NCI-H510A (cell line): ENCODE results near the gene HUNK.
"Not testable (repeated sequence)": the region's sequence is repeated elsewhere in the genome, so short reads cannot be mapped to it uniquely, and the experiment has no call there.

Source experiments
- DNase-seq: peaks from one replicate; lab custom pipeline; 2025; lab: John Stamatoyannopoulos, UW

Gene HUNK

DNA sequence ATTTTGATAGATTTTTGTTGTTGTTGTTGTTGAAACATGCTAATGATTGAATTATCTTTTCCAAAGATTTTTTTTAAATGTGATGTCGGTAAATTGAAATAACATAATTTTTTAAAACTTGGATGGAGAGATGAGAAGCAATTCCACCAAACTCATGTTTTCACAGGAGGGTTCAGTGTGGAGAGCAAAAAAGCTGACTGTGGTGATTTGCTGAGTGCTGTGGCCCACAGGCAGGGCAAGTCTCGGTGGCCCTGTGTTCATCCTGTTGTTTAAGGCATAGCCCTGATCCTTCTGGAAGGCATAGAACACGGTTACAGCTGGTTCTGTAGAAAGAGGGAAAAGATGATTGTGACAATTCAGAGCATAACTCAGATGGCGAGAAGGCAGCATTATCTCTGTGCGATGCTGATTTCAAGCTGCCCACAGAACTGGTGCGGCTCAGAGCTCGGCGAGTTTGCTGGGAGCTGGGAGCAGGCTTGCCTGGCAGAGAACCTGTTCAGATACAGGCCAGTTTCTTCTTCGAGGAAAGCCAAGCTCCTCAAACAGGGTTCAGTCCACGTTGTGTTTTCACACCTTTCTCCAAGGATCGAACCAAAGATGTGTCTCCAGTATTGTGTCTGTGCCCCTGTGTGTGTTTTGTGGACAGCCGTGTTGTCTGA, 127.1 kb downstream of the HUNK start:
- DNase-seq, result no peak

DNA sequence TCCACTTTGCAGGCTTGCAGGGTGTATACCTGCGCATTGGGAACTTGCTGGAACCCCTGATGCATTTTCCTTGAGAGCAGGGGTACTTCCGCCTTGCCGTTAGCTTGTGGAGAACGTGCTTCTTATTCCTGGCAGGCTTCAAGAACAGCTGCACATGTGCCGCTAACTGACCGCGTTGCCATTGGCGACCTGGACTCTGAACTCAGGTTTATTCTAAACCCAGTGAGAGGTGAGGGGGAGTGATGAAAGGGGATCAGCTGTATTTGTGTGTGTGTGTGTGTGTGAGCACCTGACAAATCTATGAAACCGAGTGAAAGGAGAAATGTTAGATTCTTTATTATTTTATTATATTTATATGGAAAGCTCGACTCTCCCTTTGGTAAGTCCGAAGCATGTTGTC, 128.6 kb downstream of the HUNK start:
- no peak for DNase-seq

DNA sequence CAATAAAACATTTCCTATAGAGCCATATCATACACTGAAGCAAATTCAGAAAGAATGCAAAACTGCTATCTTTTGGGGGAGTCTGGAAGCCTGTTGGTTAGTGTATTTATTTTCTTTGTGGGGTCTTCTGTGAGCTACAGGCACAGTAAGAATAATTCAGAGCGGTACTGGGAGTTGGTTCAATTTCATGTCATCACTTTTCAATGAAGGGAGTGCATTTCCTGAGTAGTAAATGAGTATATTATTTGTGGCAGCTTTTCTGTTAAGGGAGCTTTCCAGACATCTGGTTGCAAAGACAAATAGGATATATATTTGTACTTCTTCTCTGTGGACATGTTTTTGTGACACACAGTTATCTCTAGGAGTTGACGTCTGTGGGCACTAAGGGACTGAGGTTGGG, 130.6 kb downstream of the HUNK start:
- no peak for DNase-seq

DNA sequence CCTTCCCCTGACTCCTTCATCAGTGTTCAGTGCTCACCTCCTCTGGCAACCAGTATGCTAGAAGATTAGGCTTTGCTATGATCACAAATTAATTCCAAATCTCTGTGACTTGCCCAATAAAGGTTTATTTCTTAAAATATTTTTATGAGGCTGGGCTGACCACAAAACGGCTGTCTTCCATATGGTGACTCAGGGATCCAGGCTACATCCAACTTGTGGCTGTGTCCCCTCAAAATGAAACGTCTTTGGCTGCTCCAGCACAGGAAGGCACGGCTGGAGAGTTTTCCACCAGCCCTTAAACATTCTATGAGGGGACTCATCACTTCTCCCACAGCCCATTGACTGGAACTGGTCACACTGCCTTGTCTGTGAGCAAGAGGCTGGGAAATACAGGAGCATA, 131.5 kb downstream of the HUNK start:
- DNase-seq, result no peak

DNA sequence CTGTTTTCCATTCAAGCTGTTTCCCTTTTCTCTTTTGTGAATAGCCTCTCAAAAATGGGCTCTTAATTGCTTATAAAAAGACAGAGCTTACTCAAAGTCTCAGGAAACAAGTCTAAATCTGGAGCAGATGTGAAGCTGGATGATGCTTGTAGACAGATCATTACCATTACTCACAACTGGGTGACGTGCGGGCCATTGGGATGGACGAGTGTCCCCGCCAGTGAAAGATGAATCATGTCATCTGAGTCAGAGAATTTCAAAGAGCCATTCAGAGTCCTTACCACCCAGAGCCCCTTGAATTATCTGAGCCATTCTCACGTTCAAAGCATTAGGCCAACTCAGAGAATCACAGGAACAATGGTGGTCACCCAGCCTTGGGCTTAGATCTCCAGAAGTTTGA, 134.6 kb downstream of the HUNK start:
- no peak for DNase-seq

DNA sequence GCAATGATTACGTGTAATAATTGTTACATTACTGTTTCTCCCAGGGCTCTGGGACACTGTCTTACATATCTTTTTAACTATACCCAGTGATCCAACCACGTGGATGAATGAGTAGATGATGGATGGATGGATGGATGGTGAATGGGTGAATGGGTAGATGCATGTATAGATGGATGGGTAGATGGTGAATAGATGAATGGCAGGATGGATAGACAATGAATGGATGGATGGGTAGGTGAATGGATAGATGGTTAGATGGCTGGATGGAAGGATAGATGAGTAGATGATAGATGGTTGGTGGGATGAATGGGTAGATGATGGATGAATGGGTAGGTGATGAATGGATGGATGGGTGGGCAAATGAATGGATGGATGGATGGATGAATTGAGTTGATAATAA, 135.9 kb downstream of the HUNK start:
- DNase-seq, result no peak

DNA sequence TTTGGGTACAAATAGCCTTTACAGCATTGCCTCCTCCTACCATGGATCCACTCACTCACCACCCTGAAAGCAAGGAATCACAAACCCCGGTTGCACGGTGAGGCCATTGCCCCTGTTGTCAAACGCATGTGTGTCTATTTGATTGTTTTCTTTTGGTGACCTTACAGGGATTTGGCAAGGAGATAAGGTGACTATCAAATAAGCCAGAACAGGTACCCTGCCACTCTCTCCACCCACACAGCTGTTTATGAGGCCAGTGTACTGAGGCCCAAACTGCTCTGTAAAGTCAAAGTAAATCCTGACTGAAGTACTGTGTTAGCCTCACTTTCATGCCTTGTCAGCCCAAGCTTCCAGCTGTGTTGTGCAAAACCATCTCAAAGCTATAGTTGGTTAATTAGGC, 136.4 kb downstream of the HUNK start:
- DNase-seq, result no peak

DNA sequence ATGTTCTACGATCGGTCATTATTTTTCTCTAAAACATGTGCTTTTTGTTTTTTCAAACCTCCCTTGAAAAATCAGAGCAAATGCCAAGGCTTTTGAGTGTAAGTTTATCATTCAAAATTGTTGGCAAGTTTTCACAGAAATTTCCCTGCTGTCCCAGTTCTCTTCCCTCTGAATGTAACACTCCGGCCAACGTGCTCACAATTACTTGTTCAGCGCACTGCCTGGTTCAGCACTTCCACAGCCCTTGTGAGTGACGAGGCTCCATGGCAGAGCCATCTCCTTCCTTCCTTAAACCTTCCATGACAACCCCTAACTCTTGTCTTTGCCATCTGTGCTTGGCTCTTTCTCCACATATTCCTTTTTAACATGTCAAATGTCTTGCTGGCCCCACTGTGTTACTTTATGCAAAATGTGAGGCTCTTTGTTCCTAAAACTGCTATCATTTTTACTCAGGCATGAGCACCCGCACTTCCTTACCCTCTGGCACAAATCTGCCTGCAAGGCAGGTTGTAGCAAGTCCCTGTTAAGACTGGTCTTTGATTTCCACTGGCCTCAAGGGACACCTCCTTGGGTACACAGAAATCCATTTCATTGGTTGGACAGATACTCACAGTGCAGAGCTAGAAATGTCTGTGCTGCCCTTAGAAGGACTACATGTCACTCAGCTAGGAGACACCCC, 142.8 kb downstream of the HUNK start:
- DNase-seq, result no peak

DNA sequence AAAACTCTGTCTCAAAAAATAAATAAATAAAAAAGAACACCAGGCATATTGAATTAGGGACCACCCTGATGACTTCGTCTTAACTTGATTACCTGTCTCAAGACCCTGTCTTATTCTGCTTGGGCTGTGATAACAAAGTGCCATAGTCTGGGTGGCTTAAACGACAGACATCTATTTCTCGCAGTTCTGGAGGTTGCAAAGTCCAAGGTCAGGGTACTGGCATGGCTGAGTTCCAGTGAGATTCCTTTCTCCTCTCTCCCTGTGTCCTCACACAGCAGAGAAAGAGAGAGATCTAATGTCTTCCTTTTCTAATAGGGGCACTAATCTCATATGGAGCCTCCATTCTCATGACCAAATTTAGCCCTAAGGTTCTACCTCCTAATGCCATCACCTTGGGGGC, 145.6 kb downstream of the HUNK start:
- DNase-seq, result no peak

DNA sequence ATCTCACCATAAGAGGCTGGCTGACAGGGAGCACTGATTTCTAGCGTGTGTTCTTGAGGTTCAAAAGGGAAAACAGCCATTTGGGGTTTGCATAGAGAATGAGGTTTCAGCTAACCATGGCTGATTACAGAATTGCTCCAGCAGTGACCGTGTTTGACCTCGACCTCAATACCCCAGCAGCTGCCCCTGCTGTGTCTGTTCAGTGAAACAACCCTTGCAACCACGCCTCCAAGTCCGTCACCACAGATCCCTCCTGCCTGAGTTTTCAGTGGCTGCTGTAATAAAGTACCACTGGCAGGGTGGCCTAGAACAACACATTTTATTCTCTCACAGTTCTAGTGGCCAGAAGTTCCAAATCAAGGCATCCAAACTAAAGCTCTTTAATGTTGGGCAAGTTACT, 147.7 kb downstream of the HUNK start:
- DNase-seq, result no peak

DNA sequence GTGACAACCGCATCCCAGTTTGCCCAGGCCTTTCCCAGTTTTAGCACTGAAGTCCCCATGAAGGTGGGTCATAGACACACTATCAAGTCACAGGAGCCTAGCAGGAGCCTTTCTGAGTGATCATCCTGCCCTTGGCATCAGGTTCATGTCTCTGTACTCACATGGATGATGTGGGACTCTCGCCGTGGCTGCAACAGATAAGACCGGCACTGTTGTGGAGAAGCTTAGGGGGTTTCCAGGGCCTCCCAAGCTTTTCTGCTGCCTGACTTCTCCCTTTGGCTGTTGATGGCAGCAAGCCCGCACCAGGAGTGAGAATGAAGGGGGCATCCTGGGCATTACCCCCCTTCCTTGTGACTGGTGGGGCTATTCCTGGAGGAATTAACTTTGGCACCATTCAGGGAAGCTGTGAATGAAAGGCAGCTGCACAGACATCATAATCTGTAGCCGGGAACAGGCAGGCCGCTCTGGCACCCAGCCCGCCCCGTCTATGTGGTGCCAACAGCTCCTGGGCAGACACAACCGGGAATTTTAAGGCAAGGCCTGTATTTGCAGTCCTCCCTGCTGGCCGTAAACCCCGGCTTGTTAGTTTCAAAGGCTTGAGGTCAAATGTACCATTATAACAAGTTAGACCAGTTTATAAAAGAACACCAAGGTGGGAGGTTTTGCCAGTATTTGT, 148.6 kb downstream of the HUNK start:
- no peak for DNase-seq

DNA sequence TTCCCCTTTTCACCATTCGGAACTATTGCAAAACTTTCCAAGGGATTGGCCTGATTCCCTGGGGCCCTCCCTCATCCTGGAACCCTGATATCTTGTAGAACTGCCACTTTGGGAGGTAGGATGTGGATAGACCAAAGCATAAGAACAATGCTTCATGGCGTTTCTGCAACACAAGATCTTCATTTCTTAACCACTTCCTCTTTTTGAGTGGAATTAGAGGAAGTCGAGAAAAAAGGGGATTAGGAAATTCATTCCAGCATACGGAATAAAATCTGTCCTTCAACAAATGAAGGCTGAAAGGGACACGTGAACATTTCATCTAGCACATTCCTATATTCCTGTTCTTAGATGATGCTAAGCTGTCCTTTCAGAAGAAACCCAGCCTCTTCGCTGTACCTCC, 149.3 kb downstream of the HUNK start:
- DNase-seq, result no peak

DNA sequence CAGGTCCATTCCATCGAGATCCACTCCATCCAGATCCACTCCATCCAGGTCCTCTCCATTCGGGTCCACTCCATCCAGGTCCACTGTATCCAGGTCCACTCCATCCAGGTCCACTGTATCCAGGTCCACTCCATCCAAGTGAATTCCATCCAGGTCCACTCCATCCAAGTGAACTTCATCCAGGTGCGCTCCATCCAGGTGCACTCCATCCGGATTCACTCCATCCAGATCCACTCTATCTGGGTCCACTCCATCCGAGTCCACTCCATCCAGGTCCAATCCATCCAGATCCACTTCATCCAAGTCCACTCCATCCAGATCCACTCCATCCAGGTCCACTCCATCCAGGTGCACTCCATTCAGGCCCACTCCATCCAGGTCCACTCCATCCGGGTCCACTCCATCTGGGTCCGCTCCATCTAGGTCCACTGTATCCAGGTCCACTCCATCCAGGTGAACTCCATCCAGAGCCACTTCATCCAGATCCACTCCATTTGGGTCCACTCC, 157.4 kb downstream of the HUNK start:
- no peak for DNase-seq

DNA sequence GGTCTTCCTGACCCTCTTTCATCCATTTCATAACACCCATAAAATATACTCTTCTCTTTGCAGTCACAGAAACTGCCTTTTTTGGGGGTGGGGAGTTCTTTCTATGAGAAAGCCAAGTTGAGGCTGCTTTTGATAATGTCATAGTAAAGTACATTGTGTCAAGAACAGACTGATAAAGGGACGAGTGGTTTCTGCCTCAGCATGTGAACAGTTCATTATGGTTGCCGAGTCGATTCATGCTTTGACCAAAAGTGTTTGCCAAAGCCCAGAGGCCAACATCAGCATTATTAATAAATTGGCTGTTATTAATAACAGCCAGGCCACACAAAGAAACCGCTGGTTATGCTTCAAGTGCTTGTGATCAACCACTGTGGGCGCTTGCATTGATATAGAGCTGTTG, 162.0 kb downstream of the HUNK start:
- DNase-seq, result no peak

DNA sequence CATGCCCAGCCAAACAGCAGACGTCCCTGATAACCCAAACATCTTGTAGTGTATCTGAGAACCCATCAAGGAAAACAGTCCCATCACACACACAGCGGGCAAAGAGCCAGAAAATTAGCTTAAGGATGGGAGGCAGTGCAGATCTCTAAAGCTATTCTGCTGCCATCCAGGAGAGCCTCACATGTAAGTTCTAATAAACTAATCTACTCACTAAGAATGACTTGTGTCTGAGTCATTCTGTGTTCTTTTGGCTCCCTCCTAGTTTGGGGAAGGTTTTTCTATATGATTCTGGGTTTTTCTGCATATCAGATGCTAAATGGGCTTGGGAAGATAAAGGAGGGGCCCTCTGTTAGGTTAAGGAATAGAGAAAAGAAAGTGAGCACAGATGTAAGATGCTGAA, 162.8 kb downstream of the HUNK start:
- no peak for DNase-seq

DNA sequence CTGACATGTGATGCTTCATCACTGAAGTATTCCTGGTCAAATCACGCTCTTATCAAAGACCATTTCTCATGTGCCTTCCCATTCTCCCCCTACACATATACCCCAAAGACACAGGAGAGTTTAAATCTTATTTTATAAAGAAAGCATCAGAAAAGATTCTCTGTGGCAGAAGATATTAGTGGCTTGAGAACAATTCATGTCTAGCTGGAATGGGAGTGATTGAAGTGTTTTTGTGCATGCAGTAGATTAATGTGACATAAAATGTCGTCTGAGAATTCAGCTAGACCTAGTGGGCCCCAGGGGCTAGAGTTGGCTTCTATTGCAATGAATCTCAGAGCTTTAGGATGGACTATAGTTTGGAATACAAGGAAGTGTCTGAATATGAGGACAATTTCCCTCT, 163.9 kb downstream of the HUNK start:
- no peak for DNase-seq

DNA sequence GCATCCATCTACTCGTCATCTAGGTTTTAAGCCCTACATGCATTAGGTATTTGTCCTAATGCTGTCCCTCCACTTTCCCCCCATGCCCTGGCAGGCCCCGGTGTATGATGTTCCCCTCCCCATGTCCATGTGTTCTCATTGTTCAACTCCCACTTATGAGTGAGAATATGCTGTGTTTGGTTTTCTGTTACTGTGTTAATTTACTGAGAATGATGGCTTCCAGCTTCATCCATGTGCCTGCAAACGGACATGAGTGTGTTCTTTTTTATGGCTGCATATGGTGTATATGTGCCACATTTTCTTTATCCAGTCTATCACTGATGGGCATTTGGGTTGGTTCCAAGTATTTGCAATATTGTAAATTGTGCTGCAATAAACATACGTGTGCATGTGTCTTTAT, 165.9 kb downstream of the HUNK start:
- not testable (repeated sequence) for DNase-seq

DNA sequence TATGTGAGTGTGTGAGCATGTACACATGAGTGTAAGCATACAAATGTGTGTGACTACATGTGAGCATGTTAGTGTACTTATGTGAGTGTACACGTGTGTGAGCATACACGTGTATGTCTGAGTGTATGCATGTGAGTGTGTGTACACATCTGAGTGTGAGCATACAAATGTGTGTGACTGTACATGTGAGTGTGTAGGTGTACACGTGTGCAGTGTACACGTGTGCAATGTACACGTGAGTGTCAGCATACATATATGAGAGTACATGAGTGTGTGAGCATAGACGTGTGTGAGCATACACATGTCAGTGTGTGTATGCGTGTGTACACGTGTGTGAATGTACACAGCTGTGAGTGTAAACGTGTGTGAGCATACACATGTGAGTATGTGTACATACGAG, 170.6 kb downstream of the HUNK start:
- DNase-seq, result no peak

DNA sequence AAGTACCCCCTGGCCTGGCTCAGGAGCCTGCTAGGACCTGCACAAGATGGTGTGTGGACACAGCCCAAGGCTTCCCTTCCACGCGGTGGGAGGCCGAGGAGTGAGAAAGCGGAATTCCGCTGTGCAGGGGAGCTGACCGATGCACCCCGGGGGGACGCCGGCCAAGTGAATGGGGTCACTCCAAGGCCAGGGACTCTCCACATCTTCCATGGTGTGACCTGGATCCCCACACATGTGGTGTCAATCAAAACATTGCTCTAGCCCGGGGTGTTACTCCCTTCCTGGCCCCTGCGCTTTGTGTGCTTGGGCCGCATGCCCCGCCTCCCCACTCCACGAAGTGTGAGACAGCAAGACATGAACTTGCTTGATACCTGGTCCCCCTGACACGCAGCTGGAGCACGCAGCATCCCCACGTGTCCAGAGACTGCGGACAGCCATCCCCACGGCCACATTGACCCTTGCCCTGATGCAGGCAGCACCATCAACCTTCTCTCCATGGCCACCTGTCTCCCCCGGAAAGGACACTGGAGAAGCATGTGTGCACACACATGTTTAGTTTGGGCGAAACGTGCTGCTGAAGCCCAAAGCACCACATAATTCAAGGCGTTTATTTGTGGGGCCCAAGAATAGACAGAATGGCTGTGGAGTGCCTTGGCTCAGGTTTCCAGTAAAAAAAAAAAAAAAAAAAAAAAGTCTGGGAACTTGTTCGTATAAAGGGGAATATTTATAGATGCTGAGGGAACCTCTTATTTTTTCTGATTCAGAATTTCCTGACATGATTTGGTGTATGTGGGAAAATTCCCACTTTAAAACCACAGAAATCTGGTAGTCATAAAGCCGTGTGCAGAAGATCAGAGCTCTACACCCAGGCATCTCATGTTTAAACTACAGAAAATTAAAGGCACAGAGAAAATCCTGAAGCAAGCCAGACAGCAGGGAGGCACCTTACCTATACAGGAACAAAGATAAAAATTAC, 171.7 kb downstream of the HUNK start:
- DNase-seq, result no peak

DNA sequence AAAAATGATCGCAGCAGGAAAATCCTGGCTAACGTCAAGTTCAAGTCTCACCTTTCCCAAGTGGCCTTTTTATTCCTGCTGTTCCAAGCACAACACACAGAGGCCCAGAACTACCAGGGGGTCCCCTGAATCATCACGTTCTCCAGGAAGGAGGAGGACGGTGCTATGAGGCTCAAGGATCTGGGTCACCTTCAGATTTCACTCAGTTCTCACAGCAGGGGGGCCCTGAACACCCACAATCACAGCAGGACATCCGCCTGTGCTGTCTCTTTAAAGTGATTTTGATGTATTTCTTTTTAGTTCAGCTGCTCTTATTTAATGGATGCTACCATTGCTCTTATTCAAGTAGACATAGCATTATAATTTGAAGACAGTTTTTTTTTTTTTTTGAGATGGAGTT, 173.4 kb downstream of the HUNK start:
- DNase-seq, result no peak

DNA sequence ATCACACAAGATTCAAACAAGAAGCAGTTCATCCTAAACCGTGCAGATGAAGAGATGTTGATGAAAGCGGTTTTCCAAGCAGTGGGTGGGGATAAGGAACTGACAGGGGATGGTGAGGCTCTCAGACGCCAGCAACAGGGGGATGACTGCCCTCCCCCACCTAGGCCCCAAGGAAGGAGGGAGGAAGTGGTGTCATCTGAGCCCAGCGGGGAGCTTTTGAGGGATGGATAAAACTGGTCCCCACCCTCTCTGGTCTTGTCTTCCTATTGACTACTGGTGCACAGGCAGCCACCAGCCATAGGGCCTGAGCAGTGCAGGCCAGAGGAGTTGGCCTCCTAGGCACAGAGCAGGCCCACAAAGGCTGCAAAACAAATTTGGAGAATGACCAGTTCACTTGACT, 175.5 kb downstream of the HUNK start:
- DNase-seq, result no peak
